Rectal smooth muscle tissue (tissue), 1 donor: Measurements from ENCODE around the gene POLR2H.

ENCODE experiments used
- H3K27ac ChIP-seq: one replicate; pipeline ENCODE4 v1.7.0; 2013; ENCODE audit warnings: low read depth, low read length, inconsistent platforms
- H3K27me3 ChIP-seq: one replicate; pipeline ENCODE4 v1.7.0; 2013; ENCODE audit warnings: low read length; ENCODE audit not compliant: control insufficient read depth, insufficient read depth
- H3K36me3 ChIP-seq: one replicate; pipeline ENCODE4 v1.7.0; 2013; ENCODE audit warnings: low read length; ENCODE audit not compliant: control insufficient read depth, insufficient read depth
- H3K4me1 ChIP-seq: one replicate; pipeline ENCODE4 v1.7.0; 2013; ENCODE audit warnings: low read length; ENCODE audit not compliant: control insufficient read depth, insufficient read depth
- H3K4me3 ChIP-seq: one replicate; pipeline ENCODE4 v1.7.0; 2013; ENCODE audit warnings: low read length
- H3K9ac ChIP-seq: one replicate; pipeline ENCODE4 v1.7.0; 2013; ENCODE audit warnings: low read length

POLR2H gene

GRCh38 chr3:184349563-184350470, 11.7 kb upstream of the POLR2H start:
- H3K27ac ChIP-seq = no peak overlapping the region

GRCh38 chr3:184350618-184351017, 10.9 kb upstream of the POLR2H start:
- H3K27me3 ChIP-seq = no peaks in the 10 kb centered on the region
- no peak overlapping the region for H3K4me3 ChIP-seq
- H3K36me3 ChIP-seq = peaks cover 3% of the 10 kb centered on the region
- H3K4me1 ChIP-seq = no peaks in the 10 kb centered on the region
- no peak overlapping the region for H3K9ac ChIP-seq
- no peak overlapping the region for H3K27ac ChIP-seq

More at GRCh38 chr3:184349563-184350470, 11.7 kb upstream of the POLR2H start:
- H3K36me3 ChIP-seq = peaks cover 5% of the 10 kb centered on the region
- no peaks in the 10 kb centered on the region for H3K27me3 ChIP-seq
- no peak overlapping the region for H3K9ac ChIP-seq
- no peak overlapping the region for H3K4me3 ChIP-seq
- H3K4me1 ChIP-seq = no peaks in the 10 kb centered on the region

- Histone ChIP-seq H3K4me3 (no peak overlapping the region), H3K27me3 (no peaks in the 10 kb centered on the region), H3K4me1 (no peaks in the 10 kb centered on the region), H3K36me3 (no peaks in the 10 kb centered on the region), H3K9ac (no peak overlapping the region), H3K27ac (no peak overlapping the region)
Observed at GRCh38 chr3:184351511-184352148, 9.9 kb upstream of the POLR2H start.

GRCh38 chr3:184352149-184352785, 9.2 kb upstream of the POLR2H start:
- H3K4me3 ChIP-seq = no peak overlapping the region
- H3K36me3 ChIP-seq = no peaks in the 10 kb centered on the region
- H3K27me3 ChIP-seq = no peaks in the 10 kb centered on the region
- H3K9ac ChIP-seq = peak overlapping the region; percentile 8
- H3K27ac ChIP-seq = no peak overlapping the region
- no peaks in the 10 kb centered on the region for H3K4me1 ChIP-seq

- Histone ChIP-seq H3K36me3 (no peaks in the 10 kb centered on the region), H3K9ac (no peak overlapping the region), H3K27me3 (no peaks in the 10 kb centered on the region), H3K4me1 (no peaks in the 10 kb centered on the region), H3K27ac (no peak overlapping the region), H3K4me3 (no peak overlapping the region)
Observed at GRCh38 chr3:184352897-184353545, 8.5 kb upstream of the POLR2H start.

GRCh38 chr3:184353546-184353941, 8.0 kb upstream of the POLR2H start:
- H3K4me1 ChIP-seq = no peaks in the 10 kb centered on the region
- H3K9ac ChIP-seq = no peak overlapping the region
- peaks cover 4% of the 10 kb centered on the region for H3K36me3 ChIP-seq
- H3K27me3 ChIP-seq = no peaks in the 10 kb centered on the region
- no peak overlapping the region for H3K27ac ChIP-seq
- H3K4me3 ChIP-seq = no peak overlapping the region

GRCh38 chr3:184354121-184354728, 7.3 kb upstream of the POLR2H start:
- H3K4me3 ChIP-seq = no peak overlapping the region
- no peak overlapping the region for H3K27ac ChIP-seq
- no peaks in the 10 kb centered on the region for H3K27me3 ChIP-seq
- no peak overlapping the region for H3K9ac ChIP-seq
- peaks cover 5% of the 10 kb centered on the region for H3K36me3 ChIP-seq
- no peaks in the 10 kb centered on the region for H3K4me1 ChIP-seq

- no peaks in the 10 kb centered on the region for H3K4me1 ChIP-seq
- no peak overlapping the region for H3K4me3 ChIP-seq
- peaks cover 5% of the 10 kb centered on the region for H3K36me3 ChIP-seq
- no peak overlapping the region for H3K27ac ChIP-seq
- no peaks in the 10 kb centered on the region for H3K27me3 ChIP-seq
- H3K9ac ChIP-seq = no peak overlapping the region
Observed at GRCh38 chr3:184354754-184355153, 6.8 kb upstream of the POLR2H start.

- Histone ChIP-seq H3K9ac (no peak overlapping the region), H3K36me3 (peaks cover 5% of the 10 kb centered on the region), H3K27me3 (no peaks in the 10 kb centered on the region), H3K4me1 (no peaks in the 10 kb centered on the region), H3K27ac (no peak overlapping the region), H3K4me3 (no peak overlapping the region)
Observed at GRCh38 chr3:184355261-184356040, 6.1 kb upstream of the POLR2H start.

GRCh38 chr3:184357248-184358123, 4.0 kb upstream of the POLR2H start:
- peaks cover 5% of the 10 kb centered on the region for H3K36me3 ChIP-seq
- H3K27me3 ChIP-seq = no peaks in the 10 kb centered on the region
- no peak overlapping the region for H3K9ac ChIP-seq
- H3K27ac ChIP-seq = no peak overlapping the region
- peaks cover 5% of the 10 kb centered on the region for H3K4me1 ChIP-seq
- no peak overlapping the region for H3K4me3 ChIP-seq
